HEK293 (cell line): ENCODE results near the gene SLC43A3.

Source experiments
- TCF7L2 ChIP-seq: IDR thresholded peaks from 2 replicates; pipeline ENCODE4 v1.6.1; 2011; ENCODE audit warnings: low read depth, mild to moderate bottlenecking, inconsistent platforms, low read length, moderate library complexity, borderline replicate concordance
- ZBTB17 ChIP-seq: fragments of 450-650 bp; formaldehyde crosslinking; IDR thresholded peaks from 2 replicates; pipeline ENCODE4 v1.5.1; 2016; ENCODE audit warnings: missing biosample characterization, missing genetic modification characterization
- ZNF664 ChIP-seq: fragments of 450-650 bp; formaldehyde crosslinking; IDR thresholded peaks from 2 replicates; pipeline ENCODE4 v1.5.1; 2016; ENCODE audit warnings: missing biosample characterization, missing genetic modification characterization
- TF ChIP-seq, protein P1 (sequence below): fragments of 450-650 bp; formaldehyde crosslinking; IDR thresholded peaks from 2 replicates; pipeline ENCODE4 v1.5.1; 2016; ENCODE audit warnings: missing biosample characterization, missing genetic modification characterization, low read depth

DNA sequence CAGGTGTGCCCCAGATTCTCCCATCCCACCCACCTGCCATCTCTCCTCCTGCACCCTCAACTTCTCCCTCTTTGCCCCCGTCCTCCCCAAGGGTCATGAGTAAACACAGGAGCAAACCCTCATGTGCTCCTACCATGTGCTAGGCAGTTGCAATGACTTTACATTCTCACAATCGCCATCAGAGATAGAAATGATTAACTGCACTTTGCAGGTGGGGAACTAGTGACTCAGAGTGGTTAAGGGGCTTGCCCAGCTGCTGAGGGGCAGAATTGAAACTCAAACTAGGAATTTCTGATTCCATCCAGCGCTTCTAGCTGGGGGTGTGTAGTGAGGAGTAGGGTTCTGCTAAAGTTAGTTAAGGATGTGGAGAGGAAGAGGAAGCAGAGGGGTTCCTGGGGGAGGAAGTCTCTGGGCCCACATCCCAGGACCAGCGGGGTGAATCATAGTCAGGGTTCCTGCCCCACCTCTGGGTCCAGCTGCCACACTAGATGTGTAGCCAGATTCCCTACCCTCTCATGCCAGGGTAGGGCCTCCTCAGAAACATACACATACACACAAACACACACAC, 20.5 kb downstream of the SLC43A3 start:
- TF ChIP-seq, protein P1, sequence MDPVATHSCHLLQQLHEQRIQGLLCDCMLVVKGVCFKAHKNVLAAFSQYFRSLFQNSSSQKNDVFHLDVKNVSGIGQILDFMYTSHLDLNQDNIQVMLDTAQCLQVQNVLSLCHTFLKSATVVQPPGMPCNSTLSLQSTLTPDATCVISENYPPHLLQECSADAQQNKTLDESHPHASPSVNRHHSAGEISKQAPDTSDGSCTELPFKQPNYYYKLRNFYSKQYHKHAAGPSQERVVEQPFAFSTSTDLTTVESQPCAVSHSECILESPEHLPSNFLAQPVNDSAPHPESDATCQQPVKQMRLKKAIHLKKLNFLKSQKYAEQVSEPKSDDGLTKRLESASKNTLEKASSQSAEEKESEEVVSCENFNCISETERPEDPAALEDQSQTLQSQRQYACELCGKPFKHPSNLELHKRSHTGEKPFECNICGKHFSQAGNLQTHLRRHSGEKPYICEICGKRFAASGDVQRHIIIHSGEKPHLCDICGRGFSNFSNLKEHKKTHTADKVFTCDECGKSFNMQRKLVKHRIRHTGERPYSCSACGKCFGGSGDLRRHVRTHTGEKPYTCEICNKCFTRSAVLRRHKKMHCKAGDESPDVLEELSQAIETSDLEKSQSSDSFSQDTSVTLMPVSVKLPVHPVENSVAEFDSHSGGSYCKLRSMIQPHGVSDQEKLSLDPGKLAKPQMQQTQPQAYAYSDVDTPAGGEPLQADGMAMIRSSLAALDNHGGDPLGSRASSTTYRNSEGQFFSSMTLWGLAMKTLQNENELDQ (tag by site-specific recombination): no peak
- no peak for TF ChIP-seq TCF7L2
- TF ChIP-seq ZBTB17: no peak
- TF ChIP-seq ZNF664 (tag by site-specific recombination): no peak
